Body of pancreas (tissue), 4 donors: ENCODE measurements around the gene HES5.

Source experiments
- POLR2A ChIP-seq, 3 donors: fragments of 450-650 bp; IDR thresholded peaks; one replicate each; pipeline ENCODE4 v1.6.1; 2016; ENCODE audit warnings: antibody characterized with exemption in 3 of 3, mild to moderate bottlenecking in 2 of 3
- TF ChIP-seq, protein P1 (sequence below), 7 experiments: fragments of 450-650 bp in 4 of 7; fragments of 200-600 bp in 3 of 7; sonication (generic) in 3 of 7; IDR thresholded peaks; one replicate each; pipeline ENCODE4 v1.5.1; 2016 to 2019; ENCODE audit warnings: antibody characterized with exemption in 7 of 7

DNA sequence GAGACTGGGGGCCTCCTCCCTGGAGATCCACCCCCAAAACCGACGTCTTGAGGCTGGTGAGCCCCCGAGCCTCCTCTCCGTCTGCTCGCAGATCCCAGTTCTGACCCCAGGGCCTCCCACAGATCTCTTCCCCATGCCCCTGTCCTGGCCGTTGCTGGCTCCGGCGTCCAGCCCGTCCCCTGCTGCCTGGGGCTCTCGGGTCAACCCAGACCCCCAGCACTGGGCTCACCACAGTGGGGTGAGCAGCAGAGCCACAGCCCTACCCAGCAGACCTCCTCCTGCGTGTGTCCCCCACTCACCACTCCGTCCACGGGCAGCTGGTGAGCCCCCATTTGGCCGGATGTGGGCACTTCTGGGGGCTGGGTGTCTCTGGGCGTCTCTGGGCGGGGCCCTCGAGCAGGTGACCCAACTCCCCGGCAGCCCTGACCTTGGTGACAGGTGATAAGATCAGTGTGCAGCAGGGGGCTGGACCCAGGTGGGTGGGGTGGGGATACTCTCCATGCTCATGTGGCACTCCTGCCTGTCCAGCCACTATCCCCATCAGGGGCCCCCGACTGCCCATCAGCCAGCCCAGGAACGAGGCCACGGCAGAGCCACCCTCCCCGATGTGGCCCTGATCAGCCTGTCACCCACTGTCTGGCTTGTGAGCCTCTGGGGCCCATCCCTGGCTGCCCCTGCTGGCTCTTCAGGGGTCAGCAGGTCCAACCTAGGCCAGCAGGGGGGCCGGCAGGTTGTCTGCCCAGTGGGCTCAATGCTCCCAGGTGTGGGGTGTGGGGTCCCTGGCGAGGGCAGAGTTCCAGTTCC is 26.8 kb upstream of the HES5 start:
- TF ChIP-seq, protein P1, sequence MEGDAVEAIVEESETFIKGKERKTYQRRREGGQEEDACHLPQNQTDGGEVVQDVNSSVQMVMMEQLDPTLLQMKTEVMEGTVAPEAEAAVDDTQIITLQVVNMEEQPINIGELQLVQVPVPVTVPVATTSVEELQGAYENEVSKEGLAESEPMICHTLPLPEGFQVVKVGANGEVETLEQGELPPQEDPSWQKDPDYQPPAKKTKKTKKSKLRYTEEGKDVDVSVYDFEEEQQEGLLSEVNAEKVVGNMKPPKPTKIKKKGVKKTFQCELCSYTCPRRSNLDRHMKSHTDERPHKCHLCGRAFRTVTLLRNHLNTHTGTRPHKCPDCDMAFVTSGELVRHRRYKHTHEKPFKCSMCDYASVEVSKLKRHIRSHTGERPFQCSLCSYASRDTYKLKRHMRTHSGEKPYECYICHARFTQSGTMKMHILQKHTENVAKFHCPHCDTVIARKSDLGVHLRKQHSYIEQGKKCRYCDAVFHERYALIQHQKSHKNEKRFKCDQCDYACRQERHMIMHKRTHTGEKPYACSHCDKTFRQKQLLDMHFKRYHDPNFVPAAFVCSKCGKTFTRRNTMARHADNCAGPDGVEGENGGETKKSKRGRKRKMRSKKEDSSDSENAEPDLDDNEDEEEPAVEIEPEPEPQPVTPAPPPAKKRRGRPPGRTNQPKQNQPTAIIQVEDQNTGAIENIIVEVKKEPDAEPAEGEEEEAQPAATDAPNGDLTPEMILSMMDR (IDR thresholded peaks at IDR 0.05) = no peak
- no peak for TF ChIP-seq POLR2A (IDR thresholded peaks at IDR 0.05)
